DLD1 (cell line): ENCODE results near the gene MEF2C.

ENCODE experiments used
- in situ Hi-C: cut with HindIII; loops from 2 replicates; pipeline ENCODE4 v1.10.0; 2017; ENCODE audit warnings: low sequenced_read_pairs

Gene MEF2C

DNA sequence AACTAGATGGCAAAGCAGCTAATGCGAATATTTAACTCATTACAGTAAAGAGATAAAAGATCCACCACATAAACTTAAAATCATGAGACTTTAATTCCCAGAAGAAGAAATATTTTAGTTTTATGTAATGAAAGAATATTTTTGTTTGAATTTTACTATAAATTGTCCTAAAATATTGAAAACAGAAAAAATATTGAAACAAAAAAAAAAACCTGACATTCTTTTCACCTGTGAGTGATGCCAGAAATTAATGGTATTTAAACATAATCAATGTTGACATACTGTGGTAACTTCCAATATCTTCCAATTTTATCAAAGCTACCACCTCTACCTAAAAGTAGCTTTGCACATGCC, 153.2 kb downstream of the MEF2C start:
- in situ Hi-C loops, result loop anchor here (25.0 kb wide), 1 partner anchor 1532 kb away; no protein-coding TSS in a partner anchor

DNA sequence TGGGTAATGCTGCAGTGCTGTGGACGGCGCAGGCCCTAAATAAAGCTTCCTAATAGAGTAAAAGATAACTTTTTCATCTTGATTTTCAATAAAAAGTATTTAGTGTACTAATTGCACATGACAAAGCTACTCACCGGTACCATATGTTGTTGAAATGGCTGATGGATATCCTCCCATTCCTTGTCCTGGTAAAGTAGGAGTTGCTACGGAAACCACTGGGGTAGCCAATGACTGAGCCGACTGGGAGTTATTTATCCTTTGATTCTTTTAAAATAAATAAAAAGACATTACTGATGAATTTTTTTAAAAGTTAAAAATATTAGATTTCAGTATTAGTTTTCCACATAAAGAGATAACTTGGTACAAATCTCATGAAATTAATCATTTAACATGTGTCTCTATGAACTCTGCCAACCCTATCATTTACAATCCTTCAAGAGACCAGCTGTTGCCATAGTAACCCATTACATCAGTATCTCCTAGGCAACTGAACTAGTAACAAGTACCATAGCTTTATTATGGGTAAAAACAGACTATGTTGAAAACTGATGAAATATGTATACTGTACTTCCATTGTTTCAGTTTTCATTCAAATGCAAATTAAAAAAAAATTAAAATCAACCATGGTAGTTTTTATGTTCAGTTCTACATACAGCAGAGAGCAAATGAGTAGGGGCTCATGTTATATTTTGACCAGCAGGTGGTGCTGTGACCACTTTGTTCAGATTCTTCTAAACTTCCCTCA, 153.7 kb downstream of the MEF2C start:
- in situ Hi-C loops, result loop anchor here (25.0 kb wide), 1 partner anchor 1533 kb away; no protein-coding TSS in a partner anchor

DNA sequence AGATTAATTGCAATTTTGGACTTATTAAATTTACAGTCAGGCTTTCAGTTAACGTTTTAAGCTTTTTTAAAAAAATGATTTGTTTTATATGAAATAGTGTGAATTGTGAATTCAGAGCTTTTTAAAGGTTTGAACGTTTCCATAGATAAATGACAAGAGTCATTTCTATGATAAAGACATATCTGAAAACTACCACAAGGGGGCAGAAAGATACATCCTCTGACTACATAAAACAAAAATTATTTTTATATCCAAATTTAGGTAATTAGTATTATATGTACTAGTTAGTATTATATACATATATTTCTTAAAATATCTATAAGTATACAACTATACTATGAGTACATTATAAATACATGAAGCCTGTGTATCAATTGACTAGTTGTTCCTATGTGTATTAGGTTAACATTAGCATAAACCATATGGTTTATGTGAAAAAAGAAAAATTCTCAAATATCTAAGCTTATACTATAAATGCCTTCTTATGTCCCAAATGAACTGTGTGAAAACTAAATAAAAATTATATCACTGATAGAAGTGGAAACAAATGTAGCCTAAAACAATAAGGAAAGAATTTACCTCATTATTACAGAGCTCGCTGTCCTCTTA, 155.2 kb downstream of the MEF2C start:
- in situ Hi-C loops, result loop anchor here (25.0 kb wide), 1 partner anchor 1534 kb away; no protein-coding TSS in a partner anchor

DNA sequence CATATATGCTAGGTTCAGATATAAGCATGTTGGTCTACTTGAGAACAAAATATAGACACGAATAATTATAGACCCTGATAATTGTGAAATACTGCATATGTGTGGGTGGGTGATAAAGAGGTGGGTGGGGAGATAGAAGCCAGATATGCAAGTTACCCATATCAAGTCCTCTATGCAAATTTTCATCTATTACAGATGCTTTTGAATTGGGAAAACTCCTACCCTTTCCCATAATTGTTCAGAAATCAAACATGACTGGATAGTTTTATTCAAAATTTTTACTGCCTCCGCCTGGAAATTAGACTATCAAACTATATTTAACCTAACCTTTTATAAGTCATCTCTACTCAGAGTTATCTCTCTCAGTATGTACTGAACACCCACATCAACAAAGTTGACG, 157.5 kb downstream of the MEF2C start:
- in situ Hi-C loops, result loop anchor here (25.0 kb wide), 1 partner anchor 1537 kb away; no protein-coding TSS in a partner anchor

DNA sequence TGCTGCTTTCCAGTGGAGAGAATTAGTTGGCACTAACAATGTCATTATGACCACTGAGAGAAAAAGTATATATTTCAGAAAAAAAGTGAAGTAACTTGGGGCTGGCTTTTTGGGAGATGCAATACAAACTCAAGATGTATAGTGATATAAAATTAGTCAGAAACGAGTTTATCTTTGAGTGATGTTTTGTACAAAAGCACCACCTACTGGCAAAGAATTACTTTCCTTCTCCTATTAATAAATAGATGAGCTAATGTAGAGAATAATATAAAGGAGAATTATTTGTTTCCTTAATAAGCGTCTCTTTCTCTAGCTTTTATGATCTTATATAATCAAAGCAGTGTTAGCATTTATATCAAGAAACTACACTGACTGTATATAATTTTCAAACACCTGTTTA, 158.8 kb downstream of the MEF2C start:
- in situ Hi-C loops, result no loop called here

DNA sequence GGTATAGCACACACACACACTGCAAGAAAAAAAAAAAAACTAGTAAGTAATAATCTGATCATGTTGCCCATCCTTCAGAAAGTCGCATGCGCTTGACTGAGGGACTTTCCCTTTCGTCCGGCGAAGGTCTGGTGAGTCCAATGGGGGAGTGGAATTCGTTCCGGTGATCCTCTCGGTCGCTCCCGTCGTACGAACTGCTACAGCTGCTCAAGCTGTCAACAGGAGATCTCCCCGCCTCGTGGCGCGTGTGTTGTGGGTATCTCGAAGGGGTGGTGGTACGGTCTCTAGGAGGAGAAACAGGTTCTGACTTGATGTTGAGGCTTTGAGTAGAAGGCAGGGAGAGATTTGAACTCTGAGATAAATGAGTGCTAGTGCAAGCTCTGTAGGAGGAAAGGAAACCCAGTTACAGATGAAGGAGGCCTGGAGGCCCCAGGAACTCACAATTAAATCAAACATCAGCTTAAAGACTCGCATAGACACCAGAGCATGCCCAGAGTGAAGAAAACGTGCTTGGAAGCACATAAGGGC, 160.4 kb downstream of the MEF2C start:
- in situ Hi-C loops, result no loop called here

DNA sequence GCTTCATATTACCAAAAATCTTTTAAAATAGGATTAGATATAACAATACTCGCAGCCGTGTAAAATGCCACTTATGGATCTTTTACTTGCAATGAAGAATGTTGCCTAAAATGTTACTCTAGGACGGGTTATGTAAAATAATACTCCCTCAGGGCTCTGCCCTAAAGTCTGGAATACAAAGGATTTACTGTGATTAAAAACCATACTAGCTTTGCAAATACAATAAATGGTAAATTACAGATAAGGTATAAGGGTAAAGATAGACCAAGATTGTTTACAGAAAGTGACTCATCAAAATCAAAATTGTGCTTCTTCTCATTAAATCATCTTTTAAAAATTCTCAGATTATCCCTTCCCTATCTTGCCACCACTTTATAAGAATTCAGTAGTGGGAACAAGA, 163.6 kb downstream of the MEF2C start:
- in situ Hi-C loops, result no loop called here

DNA sequence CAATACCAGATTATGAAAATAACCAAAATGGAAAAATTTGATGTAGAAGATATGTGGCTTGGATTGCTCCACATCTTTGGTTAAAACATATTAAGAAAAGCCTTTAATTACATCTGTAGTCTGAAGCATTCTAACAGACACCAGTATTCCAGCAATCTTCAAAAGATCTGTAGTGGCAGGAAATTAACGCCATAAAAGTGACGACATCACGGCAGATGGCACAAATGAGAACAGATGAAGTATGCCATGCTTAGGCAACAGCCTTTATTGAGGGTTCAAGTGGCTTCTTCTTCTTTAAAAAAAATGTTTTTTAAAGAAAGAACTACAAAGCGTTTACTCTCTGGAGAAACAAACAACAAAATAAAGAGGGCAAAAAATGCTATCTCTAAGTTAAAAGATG, 164.2 kb downstream of the MEF2C start:
- in situ Hi-C loops, result no loop called here

DNA sequence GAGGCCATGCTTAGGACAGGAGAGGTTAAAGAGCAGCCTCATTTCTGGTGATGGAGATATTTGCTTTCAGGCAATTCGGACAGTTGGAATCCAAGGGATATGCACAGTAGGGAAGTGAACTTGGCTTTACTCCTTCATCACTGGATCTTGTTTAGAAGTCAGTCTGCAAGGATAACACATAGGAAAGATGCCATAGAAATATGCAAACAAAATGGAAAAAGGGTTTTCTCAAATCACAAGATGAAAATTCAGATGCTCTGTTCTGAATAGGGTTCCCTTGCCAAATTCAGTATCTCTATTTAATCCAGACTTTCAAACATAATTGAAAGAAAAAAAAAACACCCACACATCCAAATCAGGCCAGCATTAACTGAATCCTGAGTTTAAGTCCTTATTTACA, 166.9 kb downstream of the MEF2C start:
- in situ Hi-C loops, result no loop called here

DNA sequence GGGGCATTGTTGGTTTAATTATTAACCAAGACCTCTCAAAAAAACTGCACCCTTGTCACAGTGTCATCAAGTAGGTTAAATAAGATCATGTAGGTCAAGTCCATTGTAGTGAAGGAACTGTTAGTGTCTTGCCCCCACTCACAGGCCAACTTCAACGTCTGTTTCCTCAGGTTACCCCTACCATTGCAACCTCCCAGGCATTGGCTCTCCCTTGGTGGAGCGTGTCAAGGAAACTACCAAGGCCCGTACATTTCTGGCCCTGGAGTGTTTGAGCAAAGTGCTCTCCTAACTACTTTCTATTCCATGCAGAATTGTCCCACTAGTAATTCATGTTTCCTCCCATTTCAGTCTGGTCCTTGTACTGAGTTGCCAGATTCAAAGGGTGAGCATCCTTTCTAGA, 167.5 kb downstream of the MEF2C start:
- in situ Hi-C loops, result no loop called here

DNA sequence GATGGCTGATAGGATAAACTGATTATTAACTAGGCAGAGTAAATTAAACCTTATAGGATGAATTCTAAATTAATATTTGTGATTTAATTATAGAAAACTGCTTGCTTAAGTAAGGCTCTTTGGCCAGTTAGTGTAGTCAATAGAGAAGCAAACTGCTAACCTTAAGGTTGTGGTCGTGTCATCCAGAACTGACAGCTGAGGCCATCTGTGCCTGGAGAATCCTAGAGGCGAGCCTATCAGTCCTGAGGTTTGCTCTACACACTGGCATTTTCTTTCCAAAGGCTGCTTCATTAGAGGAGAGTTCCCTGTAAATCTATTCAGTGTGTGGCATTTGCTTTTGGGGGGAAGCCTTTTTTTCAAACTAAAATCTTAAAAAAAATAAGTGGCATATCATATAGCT, 169.2 kb downstream of the MEF2C start:
- in situ Hi-C loops, result no loop called here

DNA sequence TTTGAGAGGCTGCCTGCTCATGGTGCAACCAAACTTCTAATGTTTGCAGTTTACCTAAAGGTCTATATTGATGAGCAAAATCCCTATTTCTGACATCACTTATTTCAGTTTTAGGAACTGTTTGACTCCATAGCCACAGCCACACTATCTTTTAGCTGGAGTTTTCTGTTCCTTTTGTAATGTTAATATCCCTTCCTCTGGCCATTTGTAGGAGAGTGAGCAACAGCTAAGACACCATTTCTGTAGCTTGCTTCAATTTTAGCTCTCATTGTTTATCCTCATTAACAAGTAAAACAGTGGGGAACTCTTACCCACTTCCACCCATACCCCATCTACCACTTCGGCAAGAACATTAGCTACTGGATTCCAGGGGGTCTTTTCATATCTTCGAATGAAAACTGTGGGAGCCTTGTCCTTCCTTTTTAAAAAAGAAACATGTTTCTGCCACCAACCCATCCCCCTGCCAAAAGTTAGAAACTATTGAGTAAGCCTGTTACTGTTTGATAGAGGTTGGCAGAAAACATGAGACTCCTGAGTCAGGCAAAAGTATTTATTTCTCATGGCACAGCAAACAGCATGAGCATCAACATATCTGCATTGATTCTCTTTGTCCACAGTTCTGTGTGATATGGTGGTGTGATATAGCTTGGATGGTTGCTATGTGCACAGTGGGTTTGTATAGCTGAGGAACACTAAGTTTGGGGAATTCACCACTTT, 174.1 kb downstream of the MEF2C start:
- in situ Hi-C loops, result no loop called here

DNA sequence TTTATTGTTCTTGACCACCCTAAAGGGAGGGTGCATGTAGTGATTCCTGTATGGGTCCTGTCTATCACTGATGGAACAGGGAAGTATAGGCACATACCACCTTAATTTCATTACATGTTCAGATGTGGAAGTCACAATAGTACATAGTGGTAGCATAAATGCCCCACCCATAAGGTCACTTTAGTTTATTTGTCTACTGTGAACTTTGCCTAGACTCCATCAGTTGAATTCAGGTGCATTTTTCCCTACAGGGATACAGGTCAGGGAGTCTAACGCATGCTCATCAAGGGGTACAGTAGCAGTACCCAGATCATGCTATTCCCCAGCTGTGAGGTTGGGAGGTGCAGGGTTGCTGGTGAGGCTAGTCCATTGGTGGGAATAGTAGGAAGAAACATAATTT, 175.0 kb downstream of the MEF2C start:
- in situ Hi-C loops, result no loop called here

DNA sequence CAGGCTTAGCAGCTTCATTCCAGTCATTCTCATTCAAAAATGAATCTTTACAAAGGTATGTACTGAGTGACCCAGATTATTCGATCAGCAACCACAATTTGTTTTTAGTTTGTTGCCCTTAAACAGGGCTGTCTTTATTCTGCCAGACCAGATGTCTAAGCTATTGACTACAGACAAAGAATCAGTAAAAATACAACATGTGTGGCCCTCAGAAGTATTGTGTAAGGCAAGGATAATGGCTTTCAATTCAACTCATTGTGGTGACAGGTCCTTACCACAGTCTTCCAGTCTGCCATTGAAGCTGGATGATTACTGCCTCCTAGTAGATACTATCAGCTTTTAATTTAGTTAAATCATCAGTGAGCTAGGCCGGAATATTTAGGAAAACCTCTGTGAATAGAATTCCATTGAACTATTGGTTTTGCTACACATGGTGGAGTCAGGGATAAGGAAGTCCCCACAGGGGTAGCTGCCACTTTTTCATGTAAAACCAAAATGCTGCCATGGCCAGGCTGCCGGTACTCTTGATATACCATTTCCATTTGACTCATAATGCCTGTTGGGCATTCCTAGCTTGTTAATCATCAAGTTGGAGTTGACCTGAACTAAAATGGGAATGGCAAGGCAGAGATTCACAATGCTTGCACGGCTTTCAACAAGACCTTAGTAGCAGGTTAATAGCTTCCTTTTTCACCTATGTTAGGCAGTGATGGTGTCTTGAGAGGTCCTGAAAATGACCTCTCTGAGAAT, 175.6 kb downstream of the MEF2C start:
- in situ Hi-C loops, result no loop called here

DNA sequence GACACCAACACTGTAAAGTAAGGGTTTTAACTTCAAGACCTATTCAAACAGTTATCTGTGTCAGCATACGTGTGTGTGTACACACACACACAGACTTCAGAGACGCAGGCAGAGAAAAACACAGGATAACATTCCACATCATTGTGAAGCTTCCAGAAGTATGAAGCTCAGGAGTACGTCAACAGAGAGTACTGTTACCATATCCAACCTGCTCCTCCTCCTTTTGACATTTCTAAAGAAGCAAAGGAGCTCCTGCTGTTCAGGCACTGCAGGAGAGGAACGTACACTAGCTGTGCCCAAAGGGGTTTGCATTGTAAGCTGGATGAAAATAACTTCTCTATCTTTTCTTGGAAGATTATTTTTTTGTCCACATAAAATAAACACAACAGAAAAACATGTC, 180.7 kb downstream of the MEF2C start:
- in situ Hi-C loops, result no loop called here

DNA sequence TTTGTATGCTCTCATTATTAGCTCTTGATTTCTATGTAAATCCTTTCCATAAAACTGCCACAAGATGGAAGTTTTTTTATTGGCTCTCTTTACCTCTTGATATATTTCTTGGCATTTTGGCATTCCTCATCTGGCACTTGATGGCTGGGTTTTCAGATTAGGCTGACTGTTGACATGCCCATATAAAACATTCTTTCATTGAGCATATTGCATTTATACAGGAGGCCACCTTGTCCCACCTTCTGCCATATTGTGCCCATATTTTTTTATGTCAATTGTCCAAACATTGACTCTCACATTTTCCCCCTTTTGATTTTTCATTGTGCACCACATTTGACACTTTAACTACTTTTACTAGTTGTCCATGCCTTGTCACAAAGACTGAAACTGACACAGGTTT, 182.9 kb downstream of the MEF2C start:
- in situ Hi-C loops, result no loop called here

DNA sequence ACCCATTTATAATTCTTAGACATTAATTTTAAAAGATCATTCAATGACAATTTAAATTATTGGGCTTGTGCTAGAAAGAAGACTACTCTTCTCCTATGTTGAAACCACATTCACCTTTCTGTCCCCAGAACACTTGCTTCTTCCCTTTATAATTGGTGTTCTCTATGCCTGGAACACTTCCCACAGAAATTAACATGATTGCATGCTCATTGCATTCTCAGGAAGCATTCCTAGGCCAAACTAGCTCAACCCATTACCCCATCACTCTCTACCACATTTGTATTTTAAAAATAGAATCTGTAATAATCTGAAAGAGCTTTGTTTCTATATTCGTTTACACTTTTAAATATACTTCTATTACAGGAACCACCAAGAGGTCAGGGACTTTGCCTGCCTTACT, 184.7 kb downstream of the MEF2C start:
- in situ Hi-C loops, result loop anchor here (10.0 to 25.0 kb wide), 2 partner anchors 561 to 913 kb away; no protein-coding TSS in a partner anchor

DNA sequence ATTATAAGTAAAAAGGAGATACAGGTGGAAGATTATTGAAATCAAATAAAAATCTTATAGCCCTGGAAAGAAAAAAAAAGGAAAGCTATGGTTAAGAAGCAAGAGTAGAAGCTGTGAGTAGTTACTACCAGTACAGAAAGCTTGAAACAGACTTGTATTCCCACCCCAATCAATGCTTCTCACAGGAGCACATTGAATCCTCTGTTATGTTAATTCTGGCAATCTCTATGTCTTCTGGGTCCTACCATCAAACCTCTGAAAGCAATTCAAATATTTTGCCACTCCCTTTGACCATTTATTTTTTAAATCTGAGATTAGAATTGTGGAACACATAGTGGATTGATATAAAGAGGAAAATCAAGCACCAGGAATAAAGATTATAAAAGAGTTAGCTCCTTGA, 186.5 kb downstream of the MEF2C start:
- in situ Hi-C loops, result loop anchor here (10.0 to 25.0 kb wide), 2 partner anchors 559 to 912 kb away; no protein-coding TSS in a partner anchor

DNA sequence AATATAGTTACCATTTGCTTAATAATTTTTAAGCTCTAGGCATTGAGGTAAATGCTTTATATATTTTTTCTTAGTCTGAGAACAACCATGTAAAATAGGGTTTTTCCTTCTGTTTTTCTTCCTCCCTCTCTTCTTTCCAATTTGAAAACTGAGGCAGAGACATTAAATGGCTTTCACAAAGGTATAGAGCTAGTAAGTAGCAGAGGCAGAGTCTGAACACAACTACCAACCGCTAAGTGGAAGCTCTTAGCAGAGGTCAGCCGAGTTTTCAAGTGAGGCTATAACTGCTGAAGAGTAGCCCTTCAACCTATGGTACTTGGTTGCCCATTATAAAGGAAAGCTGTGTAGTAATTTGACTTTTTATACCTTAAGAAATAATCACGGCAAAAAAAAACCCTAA, 187.1 kb downstream of the MEF2C start:
- in situ Hi-C loops, result loop anchor here (10.0 to 25.0 kb wide), 2 partner anchors 559 to 911 kb away; no protein-coding TSS in a partner anchor

DNA sequence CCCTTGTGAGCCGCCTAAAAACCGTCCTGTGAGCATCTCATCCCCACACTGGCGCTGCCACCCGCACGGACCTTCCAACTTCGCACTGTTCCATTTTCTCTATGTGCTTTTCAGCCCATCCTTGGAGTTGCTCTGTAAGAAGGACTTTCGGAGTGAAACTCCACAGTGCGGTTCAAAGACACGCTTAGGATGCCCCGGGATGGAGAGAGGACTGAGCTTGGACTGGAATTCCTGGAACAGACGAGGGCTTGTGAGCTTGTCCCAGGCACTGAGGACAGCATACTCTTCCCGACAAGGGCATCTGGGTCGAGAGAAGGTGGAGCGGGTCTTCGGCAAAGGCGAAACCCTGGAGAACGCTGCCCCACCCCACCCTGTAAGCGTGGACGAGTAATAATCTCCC, 187.8 kb downstream of the MEF2C start:
- in situ Hi-C loops, result loop anchor here (10.0 to 25.0 kb wide), 2 partner anchors 558 to 910 kb away; no protein-coding TSS in a partner anchor
